ENCODE results near the gene GNB2. TPM values are rescaled to one million over a fixed set of nuclear protein-coding genes. Genes with fewer than 3 reads are reported as not detected.
"Not testable (repeated sequence)": the region's sequence is repeated elsewhere in the genome, so short reads cannot be mapped to it uniquely, and the experiment has no call there.

The GNB2 gene
- polyA plus RNA-seq, 5 donors, result 131 to 271 (median 184) TPM

- no peak for DNase-seq
These were observed 18.4 kb upstream of the GNB2 start for GRCh38 chr7:100654908-100655831.

GRCh38 chr7:100655908-100656674 is 17.4 kb upstream of the GNB2 start, which contains the start of gene ACTL6B:
TSS of gene ACTL6B (minus strand) at chr7:100656448. CDS start at chr7:100656354, 94 bp downstream.
- peak in 1 of 2 donors; percentile 26 for DNase-seq

- DNase-seq, result not testable (repeated sequence)
These were observed 11.3 kb upstream of the GNB2 start for GRCh38 chr7:100662194-100662776.

GRCh38 chr7:100665168-100665726 is 8.3 kb upstream of the GNB2 start:
- DNase-seq, result no peak

GRCh38 chr7:100667331-100668068 is 6.0 kb upstream of the GNB2 start:
- no peak for DNase-seq

- DNase-seq, result no peak
These were observed 5.5 kb upstream of the GNB2 start for GRCh38 chr7:100668069-100668449.

GRCh38 chr7:100669106-100669505 is 4.4 kb upstream of the GNB2 start:
- not testable (repeated sequence) for DNase-seq

GRCh38 chr7:100670074-100670473 is 3.5 kb upstream of the GNB2 start:
- no peak for DNase-seq

GRCh38 chr7:100671353-100672327 is 1.9 kb upstream of the GNB2 start:
- no peak for DNase-seq

- peak in 1 of 2 donors; percentile 69 for DNase-seq
These were observed 436 bp downstream of the GNB2 start for GRCh38 chr7:100673942-100674410.

- DNase-seq, result no peak
These were observed 1.0 kb downstream of the GNB2 start for GRCh38 chr7:100674411-100675104.

- no peak for DNase-seq
These were observed 1.5 kb downstream of the GNB2 start for GRCh38 chr7:100675105-100675451.

- peak; percentile 77 to 78 for DNase-seq
These were observed 2.2 kb downstream of the GNB2 start for GRCh38 chr7:100675581-100676350.

GRCh38 chr7:100676501-100677306 is 3.2 kb downstream of the GNB2 start:
- DNase-seq, result no peak

- no peak for DNase-seq
These were observed 4.0 kb downstream of the GNB2 start for GRCh38 chr7:100677308-100678267.

- DNase-seq, result no peak
These were observed 4.9 kb downstream of the GNB2 start for GRCh38 chr7:100678291-100678984.
